HG03520 (cell line): ENCODE data around the gene F7.

ENCODE experiments used
- ATAC-seq: cut with Tn5 transposase; IDR thresholded peaks from one replicate; pipeline ENCODE4 v1.9.1; 2021; ENCODE audit warnings: mild to moderate bottlenecking, moderate library complexity; ENCODE audit not compliant: unreplicated experiment

F7 gene

GRCh38 chr13:113086031-113086750, 19.4 kb upstream of the F7 start:
- ATAC-seq: no peak

- ATAC-seq: no peak
These were observed 18.3 kb upstream of the F7 start for GRCh38 chr13:113086991-113087922.

GRCh38 chr13:113087923-113088690, 17.5 kb upstream of the F7 start:
- ATAC-seq: no peak

- ATAC-seq: no peak
These were observed 16.9 kb upstream of the F7 start for GRCh38 chr13:113088691-113089020.

- no peak for ATAC-seq
These were observed 15.7 kb upstream of the F7 start for GRCh38 chr13:113089693-113090414.

- no peak for ATAC-seq
These were observed 15.2 kb upstream of the F7 start for GRCh38 chr13:113090415-113090770.

- no peak for ATAC-seq
These were observed 14.8 kb upstream of the F7 start for GRCh38 chr13:113090806-113091205.

GRCh38 chr13:113091211-113091771, 14.3 kb upstream of the F7 start:
- no peak for ATAC-seq

- no peak for ATAC-seq
These were observed 13.5 kb upstream of the F7 start for GRCh38 chr13:113091891-113092775.

- ATAC-seq: no peak
These were observed 12.6 kb upstream of the F7 start for GRCh38 chr13:113092776-113093579.

- no peak for ATAC-seq
These were observed 11.8 kb upstream of the F7 start for GRCh38 chr13:113093580-113094409.

- no peak for ATAC-seq
These were observed 11.2 kb upstream of the F7 start for GRCh38 chr13:113094410-113094800.

- ATAC-seq: no peak
These were observed 10.2 kb upstream of the F7 start for GRCh38 chr13:113095146-113096051.

GRCh38 chr13:113096052-113096744, 9.4 kb upstream of the F7 start:
- ATAC-seq: no peak

- ATAC-seq: no peak
These were observed 8.8 kb upstream of the F7 start for GRCh38 chr13:113096745-113097305.

GRCh38 chr13:113097651-113098050, 7.9 kb upstream of the F7 start:
- ATAC-seq: no peak
